ENCODE measurements around the gene GPS1.

DNA sequence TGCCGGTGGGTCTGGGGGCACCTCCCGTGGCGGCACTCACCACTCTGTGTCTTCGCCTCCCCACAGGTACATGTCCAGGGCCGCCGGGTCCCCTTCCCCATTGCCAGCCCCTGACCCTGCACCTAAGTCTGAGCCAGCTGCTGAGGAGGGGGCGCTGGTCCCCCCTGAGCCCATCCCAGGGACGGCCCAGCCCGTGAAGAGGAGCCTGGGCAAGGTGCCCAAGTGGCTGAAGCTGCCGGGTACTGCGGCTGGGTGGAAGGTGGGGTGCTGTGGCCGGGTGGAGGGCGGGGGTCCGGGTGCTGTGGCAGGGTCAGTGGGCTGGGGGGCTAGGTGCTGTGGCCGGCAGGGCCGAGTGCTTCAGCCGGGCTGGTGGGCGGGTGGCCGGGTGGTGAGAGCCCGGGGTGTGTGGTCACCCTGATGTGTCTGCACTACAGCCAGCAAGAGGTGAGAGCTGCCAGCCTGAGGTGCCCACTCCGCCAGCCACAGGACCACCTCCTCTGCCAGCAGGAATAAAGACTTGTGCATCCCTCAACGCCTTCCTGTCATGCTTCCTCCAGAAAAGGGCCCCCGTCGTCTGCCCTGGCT, 34.7 kb upstream of the GPS1 start:
- TF ChIP-seq, protein P1, sequence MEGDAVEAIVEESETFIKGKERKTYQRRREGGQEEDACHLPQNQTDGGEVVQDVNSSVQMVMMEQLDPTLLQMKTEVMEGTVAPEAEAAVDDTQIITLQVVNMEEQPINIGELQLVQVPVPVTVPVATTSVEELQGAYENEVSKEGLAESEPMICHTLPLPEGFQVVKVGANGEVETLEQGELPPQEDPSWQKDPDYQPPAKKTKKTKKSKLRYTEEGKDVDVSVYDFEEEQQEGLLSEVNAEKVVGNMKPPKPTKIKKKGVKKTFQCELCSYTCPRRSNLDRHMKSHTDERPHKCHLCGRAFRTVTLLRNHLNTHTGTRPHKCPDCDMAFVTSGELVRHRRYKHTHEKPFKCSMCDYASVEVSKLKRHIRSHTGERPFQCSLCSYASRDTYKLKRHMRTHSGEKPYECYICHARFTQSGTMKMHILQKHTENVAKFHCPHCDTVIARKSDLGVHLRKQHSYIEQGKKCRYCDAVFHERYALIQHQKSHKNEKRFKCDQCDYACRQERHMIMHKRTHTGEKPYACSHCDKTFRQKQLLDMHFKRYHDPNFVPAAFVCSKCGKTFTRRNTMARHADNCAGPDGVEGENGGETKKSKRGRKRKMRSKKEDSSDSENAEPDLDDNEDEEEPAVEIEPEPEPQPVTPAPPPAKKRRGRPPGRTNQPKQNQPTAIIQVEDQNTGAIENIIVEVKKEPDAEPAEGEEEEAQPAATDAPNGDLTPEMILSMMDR (IDR thresholded peaks at IDR 0.05): no peak
- TF ChIP-seq POLR2A (IDR thresholded peaks at IDR 0.05): no peak

Data from uterus (tissue), 2 donors.